ENCODE data around the gene TMEM150B.

TMEM150B gene, protein sequence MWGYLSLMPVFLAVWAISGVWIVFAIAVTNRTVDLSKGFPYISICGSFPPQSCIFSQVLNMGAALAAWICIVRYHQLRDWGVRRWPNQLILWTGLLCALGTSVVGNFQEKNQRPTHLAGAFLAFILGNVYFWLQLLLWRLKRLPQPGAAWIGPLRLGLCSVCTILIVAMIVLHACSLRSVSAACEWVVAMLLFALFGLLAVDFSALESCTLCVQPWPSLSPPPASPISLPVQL

GRCh38 chr19:55325172-55325571 is at the start of gene TMEM150B:
TMEM150B (minus strand) TSS chr19:55325341; CDS start chr19:55321036, 4,305 bp downstream.
- no peak for DNase-seq (ENCODE audit: low read depth, low spot score)

- peak; percentile 73 for DNase-seq (ENCODE audit: low read depth, low spot score)
These were observed 49.0 kb upstream of the TMEM150B start for GRCh38 chr19:55373993-55374757.

DNA sequence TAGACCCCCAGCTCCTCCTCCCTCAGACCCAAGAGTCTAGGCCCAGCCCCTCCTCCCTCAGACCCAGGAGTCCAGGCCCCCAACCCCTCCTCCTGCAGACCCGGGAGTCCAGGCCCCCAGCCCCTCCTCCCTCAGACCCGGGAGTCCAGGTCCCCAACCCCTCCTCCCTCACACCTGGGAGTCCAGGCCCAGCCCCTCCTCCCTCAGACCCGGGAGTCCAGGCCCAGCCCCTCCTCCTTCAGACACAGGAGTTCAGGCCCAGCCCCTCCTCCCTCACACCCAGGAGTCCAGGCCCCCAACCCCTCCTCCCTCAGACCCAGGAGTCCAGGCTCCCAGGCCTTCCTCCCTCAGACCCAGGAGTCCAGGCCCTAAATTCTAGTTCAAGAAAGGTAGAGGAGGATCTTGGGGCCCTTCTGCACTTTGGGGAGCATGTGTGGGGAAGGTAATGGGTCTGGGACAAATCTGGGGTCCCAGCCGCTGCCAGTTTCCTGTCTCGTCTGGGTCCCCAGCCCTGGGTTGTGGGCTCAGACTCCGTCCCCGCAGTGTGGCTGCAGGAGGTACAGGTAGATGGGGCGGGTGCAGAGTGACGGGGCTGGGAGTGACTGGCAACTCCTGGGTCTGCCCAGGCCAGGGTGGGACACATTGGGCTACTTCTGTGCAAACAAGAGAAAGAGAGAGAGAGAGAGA is 48.3 kb upstream of the TMEM150B start:
- no peak for DNase-seq (ENCODE audit: low read depth, low spot score)

DNA sequence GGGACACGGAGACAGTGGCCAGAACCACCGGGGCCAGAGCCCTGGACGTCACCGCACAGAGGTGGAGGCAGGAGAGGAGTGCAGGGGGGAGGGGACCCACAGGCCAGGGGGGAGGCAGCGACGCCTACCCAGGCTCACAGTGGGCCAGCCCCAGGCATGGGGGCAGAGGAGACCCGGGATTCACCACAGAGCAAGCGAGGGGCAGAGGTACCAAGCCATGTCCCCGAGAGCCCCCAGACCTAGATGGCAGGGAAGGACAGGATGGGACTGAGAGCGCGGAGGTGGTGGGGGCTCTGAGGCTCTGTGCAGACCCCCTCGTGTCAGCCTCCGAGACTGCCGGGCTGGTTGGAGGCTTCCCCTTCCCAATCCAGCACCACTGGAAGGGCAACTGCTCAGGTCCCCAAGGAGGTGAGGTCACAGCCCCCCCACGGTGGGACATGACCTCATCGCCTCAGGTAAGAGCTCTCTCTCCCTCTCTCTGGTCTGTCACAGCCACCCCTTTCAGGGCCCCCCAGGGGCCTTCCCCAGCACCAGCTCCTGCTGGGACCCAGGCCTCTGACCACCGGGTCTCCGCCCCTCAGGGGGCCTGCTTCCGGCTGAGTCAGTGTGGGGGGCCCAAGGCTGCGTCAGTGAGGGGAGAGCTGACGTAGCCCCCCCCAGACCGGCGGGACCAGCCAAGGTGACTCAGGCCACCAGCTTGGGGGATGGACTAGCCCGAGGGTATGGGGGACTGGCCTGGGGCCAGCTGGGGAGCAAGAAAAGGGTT is 47.4 kb upstream of the TMEM150B start:
- peak; percentile 79 for DNase-seq (ENCODE audit: low read depth, low spot score)

DNA sequence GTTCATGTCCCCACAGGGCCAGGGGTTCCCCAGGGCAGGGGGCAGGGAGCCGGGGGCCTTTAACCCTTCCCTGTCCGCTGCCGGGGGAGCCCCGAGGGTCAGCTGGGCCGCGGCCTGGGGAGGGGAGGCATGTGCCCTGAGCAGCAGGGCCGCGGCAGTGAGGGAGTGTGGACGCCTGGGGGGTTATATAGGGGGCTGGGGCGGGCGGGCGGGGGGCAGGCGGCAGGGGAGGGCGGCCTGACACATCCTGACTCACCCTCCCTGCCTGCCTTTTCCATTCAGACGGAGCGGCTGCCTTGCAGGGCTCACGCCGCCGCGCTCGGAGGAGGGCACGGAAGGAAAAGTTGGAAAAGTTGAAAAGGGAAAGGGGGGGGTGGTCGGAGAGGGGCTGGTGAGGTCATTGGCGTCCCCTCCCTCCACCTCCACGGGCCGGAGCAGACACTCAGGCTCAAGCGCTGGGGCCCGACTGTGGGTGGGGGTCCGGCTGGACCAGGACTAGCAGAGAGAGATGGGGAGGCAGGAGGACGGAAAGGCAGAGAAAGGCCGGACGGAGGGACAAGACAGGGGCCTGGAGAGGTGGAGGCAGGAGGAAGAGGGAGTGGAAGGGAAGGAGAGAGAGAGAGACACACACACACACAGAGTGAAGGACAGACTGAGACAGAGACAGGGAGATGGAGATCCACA is 45.3 kb upstream of the TMEM150B start, which contains the start of gene IL11:
Gene IL11, minus strand, starts transcription at position 159 of the 684 bp plus-strand sequence. Its CDS starts 153 bp downstream, at position 6.
- peak; percentile 89 for DNase-seq (ENCODE audit: low read depth, low spot score)

- peak; percentile 83 for DNase-seq (ENCODE audit: low read depth, low spot score)
These were observed 44.6 kb upstream of the TMEM150B start for GRCh38 chr19:55369653-55370304.

DNA sequence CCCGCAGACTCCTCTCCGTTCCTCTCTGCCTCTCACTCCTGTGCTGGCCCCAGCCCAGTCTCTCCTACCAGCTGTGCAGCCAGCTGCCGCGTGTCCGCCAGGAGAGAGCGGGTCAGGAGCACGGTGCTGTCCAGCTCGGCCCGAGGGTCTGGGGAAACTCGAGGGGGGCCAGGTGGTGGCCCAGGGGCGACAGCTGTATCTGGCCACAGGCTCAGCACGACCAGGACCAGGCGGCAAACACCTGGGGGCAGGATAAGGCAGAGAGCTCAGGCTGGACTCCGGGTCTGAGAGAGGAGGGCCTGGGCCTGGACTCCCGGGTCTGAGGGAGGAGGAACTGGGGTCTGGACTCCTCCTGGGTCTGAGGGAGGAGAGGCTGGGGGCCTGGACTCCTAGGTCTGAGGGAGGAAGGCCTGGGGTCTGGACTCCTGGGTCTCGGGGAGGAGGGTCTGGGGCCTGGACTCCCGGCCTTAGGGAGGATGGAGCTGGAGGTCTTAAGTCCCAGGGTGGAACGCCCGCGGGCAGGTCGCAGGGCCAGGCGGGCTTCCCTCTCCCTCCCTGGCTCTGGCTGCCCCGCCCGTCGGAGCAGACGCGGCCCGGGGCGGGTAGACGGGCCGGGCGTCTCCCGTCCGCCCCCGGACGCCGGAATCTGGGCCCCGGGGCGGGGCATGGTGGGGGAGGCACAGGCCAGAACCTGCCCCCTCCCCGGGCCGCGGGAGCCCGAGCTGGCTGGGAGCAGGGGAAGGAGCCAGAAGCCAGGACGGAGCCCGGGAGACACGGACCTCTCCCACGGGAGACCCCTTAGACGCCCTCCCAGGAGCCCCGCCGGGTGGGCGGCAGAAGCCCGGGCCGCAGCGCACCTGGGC is 43.8 kb upstream of the TMEM150B start:
- DNase-seq (ENCODE audit: low read depth, low spot score) = peak; percentile 81

DNA sequence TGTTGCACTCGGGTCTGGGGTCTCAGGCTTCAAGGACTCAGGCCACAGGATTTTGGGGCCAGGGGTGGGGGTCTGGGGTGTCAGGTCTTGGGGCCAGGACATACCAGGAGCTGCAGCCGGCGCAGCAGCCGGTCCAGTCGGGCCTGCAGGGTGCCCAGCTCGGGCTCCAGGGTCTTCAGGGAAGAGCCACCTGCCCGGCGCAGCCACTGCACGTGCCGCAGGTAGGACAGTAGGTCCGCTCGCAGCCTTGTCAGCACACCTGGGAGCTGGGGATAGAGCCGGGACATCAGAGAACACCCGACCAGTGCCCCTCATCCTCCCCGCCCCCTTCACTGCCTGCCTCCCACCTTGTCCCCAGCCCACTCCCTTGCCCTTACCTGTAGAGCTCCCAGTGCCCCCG is 43.0 kb upstream of the TMEM150B start:
- DNase-seq (ENCODE audit: low read depth, low spot score) = no peak

DNA sequence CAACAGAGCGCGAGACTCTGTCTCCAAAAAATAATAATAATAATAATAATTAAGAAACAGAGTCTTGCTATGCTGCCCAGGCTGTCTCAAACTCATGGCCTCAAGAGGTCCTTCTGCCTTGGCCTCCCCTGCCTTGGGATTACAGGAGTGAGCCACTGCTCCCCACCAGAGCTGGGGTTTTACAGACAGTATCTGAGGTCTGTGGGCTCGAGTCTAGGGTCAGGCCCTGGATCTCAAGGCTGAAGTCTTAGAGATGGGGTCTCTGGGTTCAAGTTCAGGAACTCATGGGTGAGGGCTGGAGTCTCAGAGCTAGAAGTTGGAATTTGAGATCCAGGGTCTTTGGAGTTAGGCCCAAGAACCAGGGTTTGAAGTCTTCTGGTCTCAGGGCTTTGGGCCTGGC is 41.6 kb upstream of the TMEM150B start:
- no peak for DNase-seq (ENCODE audit: low read depth, low spot score)

DNA sequence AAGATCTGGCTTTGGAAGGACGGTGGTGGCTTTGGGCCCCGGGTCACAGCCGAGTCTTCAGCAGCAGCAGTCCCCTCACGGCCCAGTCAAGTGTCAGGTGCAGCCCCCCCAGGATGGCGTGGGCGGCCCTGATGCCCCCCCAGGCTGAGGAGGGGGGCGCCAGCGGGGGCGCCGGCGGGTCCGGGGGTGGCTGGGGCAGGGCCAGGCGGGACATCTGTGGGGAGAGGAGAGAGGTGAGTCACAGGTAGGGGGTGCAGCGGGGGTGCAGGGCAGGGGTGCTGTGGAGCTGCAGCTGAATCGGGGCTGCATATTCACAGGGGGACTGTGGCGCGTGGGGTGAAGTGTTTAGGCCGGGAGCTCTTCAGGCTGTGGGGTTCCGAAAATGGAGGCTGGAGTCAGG is 40.8 kb upstream of the TMEM150B start:
- DNase-seq (ENCODE audit: low read depth, low spot score) = no peak

DNA sequence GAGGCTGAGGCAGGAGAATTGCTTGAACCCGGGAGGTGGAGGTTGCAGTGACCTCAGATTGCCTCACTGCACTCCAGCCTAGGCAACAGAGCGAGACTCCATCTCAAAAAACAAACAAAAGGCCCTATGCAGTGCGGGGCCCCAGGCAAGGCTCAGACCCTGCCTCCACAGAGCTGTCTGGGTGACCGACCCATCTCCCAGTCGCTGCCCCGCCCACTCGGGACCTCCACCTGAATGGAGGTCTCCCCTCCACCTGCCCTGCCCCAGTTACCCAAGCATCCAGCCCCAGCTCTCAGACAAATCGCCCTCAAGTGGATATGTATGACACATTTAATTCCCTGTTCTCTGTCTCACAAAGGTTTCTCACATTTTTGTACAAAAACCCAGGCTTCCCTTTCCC is 40.1 kb upstream of the TMEM150B start:
- DNase-seq (ENCODE audit: low read depth, low spot score) = no peak

- no peak for DNase-seq (ENCODE audit: low read depth, low spot score)
These were observed 38.0 kb upstream of the TMEM150B start, which contains the start of gene GARIN5B for GRCh38 chr19:55362990-55363716. GARIN5B (minus strand) TSS chr19:55363260; CDS start chr19:55363066, 194 bp downstream.

GRCh38 chr19:55362174-55362989 is 37.2 kb upstream of the TMEM150B start:
- no peak for DNase-seq (ENCODE audit: low read depth, low spot score)

GRCh38 chr19:55360902-55361301 is 35.8 kb upstream of the TMEM150B start:
- no peak for DNase-seq (ENCODE audit: low read depth, low spot score)

- no peak for DNase-seq (ENCODE audit: low read depth, low spot score)
These were observed 34.1 kb upstream of the TMEM150B start for GRCh38 chr19:55358943-55359908.

GRCh38 chr19:55358493-55358892 is 33.4 kb upstream of the TMEM150B start:
- DNase-seq (ENCODE audit: low read depth, low spot score) = no peak
